Measurements from ENCODE around the gene TUBA1B. TPM values are rescaled to one million over a fixed set of nuclear protein-coding genes. Genes with fewer than 3 reads are reported as not detected.

The TUBA1B gene
- total and polyA plus RNA-seq, 4 donors = 125 to 1,268 (median 243) TPM

DNA sequence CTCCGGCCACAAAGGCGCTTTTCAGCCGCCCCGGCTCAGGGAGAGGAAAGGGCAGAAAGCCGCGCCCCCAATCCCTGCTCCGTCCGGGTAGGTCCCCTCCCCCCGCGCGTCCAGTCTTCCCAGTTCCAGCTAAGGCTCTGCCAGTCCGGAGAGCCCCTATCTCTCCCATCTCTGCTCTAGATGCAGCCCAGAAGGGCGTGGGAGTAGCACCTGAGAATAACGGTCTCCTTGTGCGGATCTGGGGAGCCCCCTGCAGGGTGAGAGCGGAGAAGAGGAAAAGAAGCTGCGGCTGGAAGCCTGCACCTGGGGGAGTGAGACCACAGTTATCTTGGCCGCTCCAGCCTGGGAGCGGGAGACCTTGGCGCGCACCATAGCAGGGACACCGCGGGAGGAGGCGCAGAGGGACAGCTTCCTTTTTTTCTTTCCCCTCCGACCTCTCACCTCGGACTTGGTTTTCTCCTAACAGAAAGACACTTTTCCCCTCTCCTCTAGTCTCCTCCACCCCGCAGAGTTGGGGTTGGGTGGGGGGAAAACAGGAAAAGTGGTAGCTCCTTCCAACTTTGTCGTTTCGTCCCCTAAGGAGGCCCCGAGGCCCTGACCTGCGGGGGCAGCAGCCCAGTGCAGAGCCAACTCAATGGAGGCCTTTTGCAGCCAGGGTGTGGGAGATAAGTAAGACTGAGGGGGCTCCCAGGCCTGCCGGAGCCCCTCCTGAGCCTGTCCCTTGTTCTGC is 38.9 kb downstream of the TUBA1B start:
- H3K4me3 ChIP-seq (ENCODE audit: low read depth in 1 of 3, low read length in 3 of 3) = peak overlapping the region in 1 of 3 donors; percentile 18
- no peaks in the 10 kb centered on the region for H3K9me3 ChIP-seq (ENCODE audit: control insufficient read depth in 4 of 4, low read length in 3 of 4)
- H3K4me1 ChIP-seq (ENCODE audit: control insufficient read depth in 4 of 4, insufficient read depth in 4 of 4, low read length in 3 of 4) = peaks cover 14 to 37% (median 21%) of the 10 kb centered on the region in 4 donors
- no peak overlapping the region for H3K9ac ChIP-seq (ENCODE audit: low read depth in 1 of 2, low read length in 2 of 2)
- H3K27me3 ChIP-seq (ENCODE audit: control insufficient read depth in 4 of 4, insufficient read depth in 4 of 4, low read length in 3 of 4) = peaks cover 0 to 12% (median 5%) of the 10 kb centered on the region in 4 donors
- no peak for DNase-seq (ENCODE audit: low spot score)
- H3K36me3 ChIP-seq (ENCODE audit: control insufficient read depth in 4 of 4, insufficient read depth in 3 of 4, low read depth in 1 of 4, low read length in 3 of 4) = peaks cover 0 to 9% (median 7%) of the 10 kb centered on the region in 4 donors
- no peak overlapping the region for H3K27ac ChIP-seq (ENCODE audit: low read depth in 1 of 2, low read length in 2 of 2)
- TF ChIP-seq RXRA (IDR thresholded peaks at IDR 0.05) = no peak
- TF ChIP-seq, protein P1, sequence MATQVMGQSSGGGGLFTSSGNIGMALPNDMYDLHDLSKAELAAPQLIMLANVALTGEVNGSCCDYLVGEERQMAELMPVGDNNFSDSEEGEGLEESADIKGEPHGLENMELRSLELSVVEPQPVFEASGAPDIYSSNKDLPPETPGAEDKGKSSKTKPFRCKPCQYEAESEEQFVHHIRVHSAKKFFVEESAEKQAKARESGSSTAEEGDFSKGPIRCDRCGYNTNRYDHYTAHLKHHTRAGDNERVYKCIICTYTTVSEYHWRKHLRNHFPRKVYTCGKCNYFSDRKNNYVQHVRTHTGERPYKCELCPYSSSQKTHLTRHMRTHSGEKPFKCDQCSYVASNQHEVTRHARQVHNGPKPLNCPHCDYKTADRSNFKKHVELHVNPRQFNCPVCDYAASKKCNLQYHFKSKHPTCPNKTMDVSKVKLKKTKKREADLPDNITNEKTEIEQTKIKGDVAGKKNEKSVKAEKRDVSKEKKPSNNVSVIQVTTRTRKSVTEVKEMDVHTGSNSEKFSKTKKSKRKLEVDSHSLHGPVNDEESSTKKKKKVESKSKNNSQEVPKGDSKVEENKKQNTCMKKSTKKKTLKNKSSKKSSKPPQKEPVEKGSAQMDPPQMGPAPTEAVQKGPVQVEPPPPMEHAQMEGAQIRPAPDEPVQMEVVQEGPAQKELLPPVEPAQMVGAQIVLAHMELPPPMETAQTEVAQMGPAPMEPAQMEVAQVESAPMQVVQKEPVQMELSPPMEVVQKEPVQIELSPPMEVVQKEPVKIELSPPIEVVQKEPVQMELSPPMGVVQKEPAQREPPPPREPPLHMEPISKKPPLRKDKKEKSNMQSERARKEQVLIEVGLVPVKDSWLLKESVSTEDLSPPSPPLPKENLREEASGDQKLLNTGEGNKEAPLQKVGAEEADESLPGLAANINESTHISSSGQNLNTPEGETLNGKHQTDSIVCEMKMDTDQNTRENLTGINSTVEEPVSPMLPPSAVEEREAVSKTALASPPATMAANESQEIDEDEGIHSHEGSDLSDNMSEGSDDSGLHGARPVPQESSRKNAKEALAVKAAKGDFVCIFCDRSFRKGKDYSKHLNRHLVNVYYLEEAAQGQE (IDR thresholded peaks at IDR 0.05) = no peak
- TF ChIP-seq GABPA (IDR thresholded peaks at IDR 0.05 in 1 of 2, conservative IDR thresholded peaks at IDR 0.05 in 1 of 2) = no peak
- TF ChIP-seq EGR1 (IDR thresholded peaks at IDR 0.05; ENCODE audit: low read depth in 2 of 2) = no peak
- peak; percentile 22 to 34 for TF ChIP-seq RAD21 (IDR thresholded peaks at IDR 0.05)
- no peak for TF ChIP-seq TAF1 (conservative IDR thresholded peaks at IDR 0.05)
- no peak for TF ChIP-seq SP1 (IDR thresholded peaks at IDR 0.05)
- 6% methylated on average over 32 of the region's 32 CpGs for WGBS

DNA sequence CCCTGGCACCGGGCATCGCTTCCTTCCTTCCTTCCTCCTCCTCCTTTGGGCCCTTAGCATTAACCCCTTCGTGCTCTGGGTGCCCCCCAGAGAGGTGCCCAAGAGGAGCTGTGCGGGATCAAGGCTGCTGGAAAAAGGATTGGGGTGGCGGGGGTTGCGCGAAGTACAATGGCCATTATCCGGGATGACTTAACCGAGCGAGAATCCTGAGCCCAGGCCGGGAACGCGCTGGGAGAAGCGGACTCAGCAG is 39.4 kb downstream of the TUBA1B start:
- Histone ChIP-seq H3K36me3 (ENCODE audit: control insufficient read depth in 4 of 4, insufficient read depth in 3 of 4, low read depth in 1 of 4, low read length in 3 of 4) (peaks cover 0 to 4% (median 3%) of the 10 kb centered on the region in 4 donors), H3K9me3 (ENCODE audit: control insufficient read depth in 4 of 4, low read length in 3 of 4) (no peaks in the 10 kb centered on the region), H3K4me3 (ENCODE audit: low read depth in 1 of 3, low read length in 3 of 3) (no peak overlapping the region), H3K9ac (ENCODE audit: low read depth in 1 of 2, low read length in 2 of 2) (no peak overlapping the region), H3K4me1 (ENCODE audit: control insufficient read depth in 4 of 4, insufficient read depth in 4 of 4, low read length in 3 of 4) (peaks cover 14 to 37% (median 21%) of the 10 kb centered on the region in 4 donors), H3K27ac (ENCODE audit: low read depth in 1 of 2, low read length in 2 of 2) (no peak overlapping the region), H3K27me3 (ENCODE audit: control insufficient read depth in 4 of 4, insufficient read depth in 4 of 4, low read length in 3 of 4) (peaks cover 0 to 12% (median 5%) of the 10 kb centered on the region in 4 donors)
- DNase-seq (ENCODE audit: low spot score) = no peak
- WGBS = 6% methylated on average over 14 of the region's 14 CpGs
- TF ChIP-seq, protein P1 (IDR thresholded peaks at IDR 0.05) = no peak
- TF ChIP-seq GABPA (IDR thresholded peaks at IDR 0.05 in 1 of 2, conservative IDR thresholded peaks at IDR 0.05 in 1 of 2) = no peak
- no peak for TF ChIP-seq TAF1 (conservative IDR thresholded peaks at IDR 0.05)
- TF ChIP-seq YY1 (IDR thresholded peaks at IDR 0.05) = no peak
- no peak for TF ChIP-seq RXRA (IDR thresholded peaks at IDR 0.05)
- no peak for TF ChIP-seq HNF4G (IDR thresholded peaks at IDR 0.05)
- no peak for TF ChIP-seq HNF4A (conservative IDR thresholded peaks at IDR 0.05)
- TF ChIP-seq, protein P2, sequence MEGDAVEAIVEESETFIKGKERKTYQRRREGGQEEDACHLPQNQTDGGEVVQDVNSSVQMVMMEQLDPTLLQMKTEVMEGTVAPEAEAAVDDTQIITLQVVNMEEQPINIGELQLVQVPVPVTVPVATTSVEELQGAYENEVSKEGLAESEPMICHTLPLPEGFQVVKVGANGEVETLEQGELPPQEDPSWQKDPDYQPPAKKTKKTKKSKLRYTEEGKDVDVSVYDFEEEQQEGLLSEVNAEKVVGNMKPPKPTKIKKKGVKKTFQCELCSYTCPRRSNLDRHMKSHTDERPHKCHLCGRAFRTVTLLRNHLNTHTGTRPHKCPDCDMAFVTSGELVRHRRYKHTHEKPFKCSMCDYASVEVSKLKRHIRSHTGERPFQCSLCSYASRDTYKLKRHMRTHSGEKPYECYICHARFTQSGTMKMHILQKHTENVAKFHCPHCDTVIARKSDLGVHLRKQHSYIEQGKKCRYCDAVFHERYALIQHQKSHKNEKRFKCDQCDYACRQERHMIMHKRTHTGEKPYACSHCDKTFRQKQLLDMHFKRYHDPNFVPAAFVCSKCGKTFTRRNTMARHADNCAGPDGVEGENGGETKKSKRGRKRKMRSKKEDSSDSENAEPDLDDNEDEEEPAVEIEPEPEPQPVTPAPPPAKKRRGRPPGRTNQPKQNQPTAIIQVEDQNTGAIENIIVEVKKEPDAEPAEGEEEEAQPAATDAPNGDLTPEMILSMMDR (IDR thresholded peaks at IDR 0.05; ENCODE audit: low read depth, low read length, missing input control) = no peak
- TF ChIP-seq SP1 (IDR thresholded peaks at IDR 0.05) = no peak
